Kidney epithelial cell (primary cell): ENCODE results near the gene BRF1. TPM values are rescaled to one million over a fixed set of nuclear protein-coding genes. Genes with fewer than 3 reads are reported as not detected.
"Not testable (repeated sequence)": the region's sequence is repeated elsewhere in the genome, so short reads cannot be mapped to it uniquely, and the experiment has no call there.

Source experiments
- DNase-seq: peaks from one replicate; pipeline ENCODE4 v3.0.0-alpha.2; 2010; ENCODE audit warnings: low read depth
- H3K27me3 ChIP-seq: 2 replicates; pipeline ENCODE4 v1.6.0; 2011; ENCODE audit warnings: low read length; ENCODE audit not compliant: control insufficient read depth, insufficient read depth
- H3K36me3 ChIP-seq: 2 replicates; pipeline ENCODE4 v1.5.1; 2011; ENCODE audit warnings: low read length; ENCODE audit not compliant: control insufficient read depth, insufficient read depth
- H3K4me3 ChIP-seq: 2 replicates; pipeline ENCODE4 v1.5.1; 2011; ENCODE audit warnings: low read depth, mild to moderate bottlenecking, control low read depth, low read length
- total RNA-seq: library from RNA; depleted of rRNA; stranded (reverse); fragments of >200 nt; gene quantifications from 2 replicates; pipeline ENCODE4 v1.2.3, GENCODE V29; 2015
- TF ChIP-seq, protein P1 (sequence below): IDR thresholded peaks from 2 replicates; pipeline ENCODE4 v1.5.1; 2011; ENCODE audit warnings: mild to moderate bottlenecking, moderate library complexity, low read length, control low read depth, inconsistent platforms; ENCODE audit not compliant: insufficient read depth, poor library complexity, severe bottlenecking

The BRF1 gene
- total RNA-seq, 1 donor from 2014 or later, result 48.4 TPM

- H3K27me3 ChIP-seq, result no peaks in the 10 kb centered on the region
- H3K4me3 ChIP-seq, result no peak overlapping the region
- TF ChIP-seq, protein P1, sequence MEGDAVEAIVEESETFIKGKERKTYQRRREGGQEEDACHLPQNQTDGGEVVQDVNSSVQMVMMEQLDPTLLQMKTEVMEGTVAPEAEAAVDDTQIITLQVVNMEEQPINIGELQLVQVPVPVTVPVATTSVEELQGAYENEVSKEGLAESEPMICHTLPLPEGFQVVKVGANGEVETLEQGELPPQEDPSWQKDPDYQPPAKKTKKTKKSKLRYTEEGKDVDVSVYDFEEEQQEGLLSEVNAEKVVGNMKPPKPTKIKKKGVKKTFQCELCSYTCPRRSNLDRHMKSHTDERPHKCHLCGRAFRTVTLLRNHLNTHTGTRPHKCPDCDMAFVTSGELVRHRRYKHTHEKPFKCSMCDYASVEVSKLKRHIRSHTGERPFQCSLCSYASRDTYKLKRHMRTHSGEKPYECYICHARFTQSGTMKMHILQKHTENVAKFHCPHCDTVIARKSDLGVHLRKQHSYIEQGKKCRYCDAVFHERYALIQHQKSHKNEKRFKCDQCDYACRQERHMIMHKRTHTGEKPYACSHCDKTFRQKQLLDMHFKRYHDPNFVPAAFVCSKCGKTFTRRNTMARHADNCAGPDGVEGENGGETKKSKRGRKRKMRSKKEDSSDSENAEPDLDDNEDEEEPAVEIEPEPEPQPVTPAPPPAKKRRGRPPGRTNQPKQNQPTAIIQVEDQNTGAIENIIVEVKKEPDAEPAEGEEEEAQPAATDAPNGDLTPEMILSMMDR, result no peak
- DNase-seq, result no peak
- no peaks in the 10 kb centered on the region for H3K36me3 ChIP-seq
Measured at GRCh38 chr14:105309371-105309770, 8.6 kb upstream of the BRF1 start.

DNA sequence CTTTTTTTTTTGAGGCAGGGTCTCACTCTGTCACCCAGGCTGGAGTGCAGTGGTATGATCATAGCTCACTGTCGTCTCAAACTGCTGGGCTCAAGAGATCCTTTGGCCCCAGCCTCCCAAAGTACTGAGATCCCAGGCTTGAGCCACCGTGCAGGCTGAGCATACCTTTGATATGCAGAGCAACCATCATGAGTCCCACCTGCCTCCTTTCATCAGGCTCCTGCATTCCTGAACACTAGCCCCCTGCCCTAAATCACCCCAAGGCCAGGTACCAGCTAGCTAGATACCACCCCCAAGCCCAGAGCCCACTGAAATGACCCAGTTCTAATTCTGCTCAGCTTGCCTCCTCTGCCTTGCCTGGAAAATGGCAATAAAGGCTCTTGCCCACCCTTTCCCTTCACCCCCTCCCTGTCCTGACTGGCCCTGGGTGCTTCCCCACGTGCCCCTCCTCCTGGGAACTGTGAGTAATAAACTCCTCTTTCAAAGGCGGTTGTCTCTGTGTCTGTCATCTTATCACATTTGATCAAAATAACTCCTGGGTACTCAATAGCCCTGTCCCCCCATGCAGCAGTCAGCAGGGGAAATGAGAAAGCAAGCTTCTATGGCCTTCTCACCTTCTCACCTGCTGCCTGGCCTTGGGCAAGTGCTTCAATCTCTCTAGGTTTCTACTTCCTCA, 6.4 kb upstream of the BRF1 start:
- Histone ChIP-seq H3K27me3 (no peaks in the 10 kb centered on the region), H3K4me3 (no peak overlapping the region), H3K36me3 (no peaks in the 10 kb centered on the region)
- DNase-seq, result no peak
- TF ChIP-seq, protein P1, result no peak

DNA sequence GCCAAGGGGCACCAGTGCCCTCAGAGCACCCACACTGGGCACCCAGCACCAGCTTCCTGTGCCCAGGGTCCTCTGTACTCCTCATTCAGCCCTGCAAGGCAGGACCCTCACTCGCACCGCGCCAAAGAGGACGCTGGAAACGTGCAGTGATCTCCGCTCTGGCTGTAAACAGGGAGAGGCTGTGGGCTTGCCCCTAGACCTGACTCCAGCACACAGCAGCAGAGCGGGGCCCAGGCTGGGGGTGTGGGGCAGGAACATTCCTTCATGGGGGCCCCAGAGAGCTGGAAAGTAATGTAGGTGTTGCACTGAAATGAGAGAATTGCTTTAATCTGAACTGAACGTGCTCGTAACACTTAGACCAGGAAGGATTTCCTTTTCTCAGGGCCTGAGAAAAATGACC, 5.0 kb upstream of the BRF1 start:
- H3K36me3 ChIP-seq, result no peaks in the 10 kb centered on the region
- no peaks in the 10 kb centered on the region for H3K27me3 ChIP-seq
- no peak overlapping the region for H3K4me3 ChIP-seq
- TF ChIP-seq, protein P1, result no peak
- DNase-seq, result no peak

- Histone ChIP-seq H3K27me3 (no peaks in the 10 kb centered on the region), H3K4me3 (no peak overlapping the region), H3K36me3 (no peaks in the 10 kb centered on the region)
- no peak for DNase-seq
- TF ChIP-seq, protein P1, result no peak
Measured at GRCh38 chr14:105305345-105305744, 4.5 kb upstream of the BRF1 start.

GRCh38 chr14:105304565-105304964, 3.8 kb upstream of the BRF1 start:
- DNase-seq, result no peak
- H3K36me3 ChIP-seq, result no peaks in the 10 kb centered on the region
- H3K27me3 ChIP-seq, result no peaks in the 10 kb centered on the region
- no peak overlapping the region for H3K4me3 ChIP-seq
- TF ChIP-seq, protein P1, result no peak

DNA sequence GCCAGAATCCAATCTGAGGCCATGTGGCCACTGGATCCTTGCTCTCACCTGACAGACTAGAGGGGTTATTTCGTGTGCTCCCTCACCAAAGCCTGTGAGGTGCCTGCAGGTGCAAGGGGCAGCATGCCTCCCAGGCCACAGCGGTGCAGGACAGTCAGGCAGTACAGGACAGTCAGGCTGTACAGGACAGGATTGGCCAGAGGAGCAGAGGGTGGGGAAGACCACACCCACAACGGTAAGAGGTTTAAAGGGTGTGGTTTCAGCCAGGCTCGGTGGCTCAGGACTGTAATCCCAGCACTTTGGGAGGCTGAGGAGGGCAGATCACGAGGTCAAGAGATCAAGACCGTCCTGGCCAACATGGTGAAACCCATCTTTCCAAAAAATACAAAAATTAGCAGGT, 3.1 kb upstream of the BRF1 start:
- Histone ChIP-seq H3K27me3 (no peaks in the 10 kb centered on the region), H3K36me3 (no peaks in the 10 kb centered on the region), H3K4me3 (no peak overlapping the region)
- TF ChIP-seq, protein P1, result no peak
- DNase-seq, result no peak

- not testable (repeated sequence) for DNase-seq, H3K36me3 ChIP-seq, H3K27me3 ChIP-seq
- peak overlapping the region; percentile 45 for H3K4me3 ChIP-seq
Measured at GRCh38 chr14:105301915-105302249, 1.1 kb upstream of the BRF1 start.
